Smooth muscle cell (in vitro differentiated cells): ENCODE results near the gene ZNF444. TPM values are rescaled to one million over a fixed set of nuclear protein-coding genes. Genes with fewer than 3 reads are reported as not detected.

Source experiments
- DNase-seq: peaks from one replicate; lab custom pipeline; 2025; ENCODE audit not compliant: unreplicated experiment; lab: John Stamatoyannopoulos, UW
- H2AFZ ChIP-seq: fragments of 200-600 bp; sonication (generic); 2 replicates; pipeline ENCODE4 v1.6.0; 2016; ENCODE audit warnings: antibody characterized with exemption, low read depth, mild to moderate bottlenecking
- H3F3A ChIP-seq: fragments of 200-600 bp; sonication (generic); 2 replicates; pipeline ENCODE4 v1.6.0; 2017; ENCODE audit warnings: antibody characterized with exemption, low read depth
- H3K27ac ChIP-seq: fragments of 200-600 bp; sonication (generic); 2 replicates; pipeline ENCODE4 v1.5.1; 2016; ENCODE audit warnings: low read depth, mild to moderate bottlenecking
- H3K27me3 ChIP-seq: fragments of 200-600 bp; sonication (generic); 2 replicates; pipeline ENCODE4 v1.6.1; 2016; ENCODE audit warnings: low read depth, mild to moderate bottlenecking
- H3K36me3 ChIP-seq: fragments of 200-600 bp; sonication (generic); 2 replicates; pipeline ENCODE4 v1.5.1; 2016; ENCODE audit warnings: low read depth
- H3K4me1 ChIP-seq: fragments of 200-600 bp; sonication (generic); 2 replicates; pipeline ENCODE4 v1.5.1; 2016; ENCODE audit warnings: low read depth
- H3K4me2 ChIP-seq: fragments of 200-600 bp; sonication (generic); 2 replicates; pipeline ENCODE4 v1.6.0; 2016; ENCODE audit warnings: mild to moderate bottlenecking
- H3K4me3 ChIP-seq: fragments of 200-600 bp; sonication (generic); 2 replicates; pipeline ENCODE4 v1.5.1; 2016; ENCODE audit warnings: mild to moderate bottlenecking
- H3K79me2 ChIP-seq: fragments of 200-600 bp; sonication (generic); 2 replicates; pipeline ENCODE4 v1.6.0; 2016; ENCODE audit warnings: low read depth, mild to moderate bottlenecking
- H3K9ac ChIP-seq: fragments of 200-600 bp; sonication (generic); 2 replicates; pipeline ENCODE4 v1.6.0; 2016; ENCODE audit warnings: low read depth
- H3K9me3 ChIP-seq: fragments of 200-600 bp; sonication (generic); replicated peaks from 2 replicates; pipeline ENCODE4 v1.5.1; 2016; ENCODE audit warnings: low read depth
- H4K20me1 ChIP-seq: fragments of 200-600 bp; sonication (generic); 2 replicates; pipeline ENCODE4 v1.6.0; 2016; ENCODE audit warnings: low read depth
- WGBS: methylation state at CpG from one replicate; pipeline ENCODE4 v1.1.7; 2016; ENCODE audit warnings: low lambda C conversion rate; 5-methylcytosine and 5-hydroxymethylcytosine counted together
- polyA plus RNA-seq: library from polyadenylated mRNA; unstranded; fragments of >200 nt; fragmentation: Nextera tagmentation; extraction: Ambion mirVana; gene quantifications from 2 replicates; pipeline ENCODE4 v1.2.1, GENCODE V29; 2016
- total RNA-seq: library from RNA; depleted of rRNA; stranded (reverse); fragments of >200 nt; gene quantifications from 2 replicates; pipeline ENCODE4 v1.2.3, GENCODE V29; 2014
- TF ChIP-seq, protein P1 (sequence below): fragments of 200-600 bp; sonication (generic); IDR thresholded peaks from 2 replicates; pipeline ENCODE4 v1.5.1; 2017; ENCODE audit warnings: borderline replicate concordance, mild to moderate bottlenecking, antibody characterized with exemption; ENCODE audit not compliant: insufficient read depth, poor library complexity, severe bottlenecking

ZNF444 gene
- 10.8 and 20.0 TPM in 2 replicates for total RNA-seq
- 40.6 and 55.5 TPM in 2 replicates for polyA plus RNA-seq

DNA sequence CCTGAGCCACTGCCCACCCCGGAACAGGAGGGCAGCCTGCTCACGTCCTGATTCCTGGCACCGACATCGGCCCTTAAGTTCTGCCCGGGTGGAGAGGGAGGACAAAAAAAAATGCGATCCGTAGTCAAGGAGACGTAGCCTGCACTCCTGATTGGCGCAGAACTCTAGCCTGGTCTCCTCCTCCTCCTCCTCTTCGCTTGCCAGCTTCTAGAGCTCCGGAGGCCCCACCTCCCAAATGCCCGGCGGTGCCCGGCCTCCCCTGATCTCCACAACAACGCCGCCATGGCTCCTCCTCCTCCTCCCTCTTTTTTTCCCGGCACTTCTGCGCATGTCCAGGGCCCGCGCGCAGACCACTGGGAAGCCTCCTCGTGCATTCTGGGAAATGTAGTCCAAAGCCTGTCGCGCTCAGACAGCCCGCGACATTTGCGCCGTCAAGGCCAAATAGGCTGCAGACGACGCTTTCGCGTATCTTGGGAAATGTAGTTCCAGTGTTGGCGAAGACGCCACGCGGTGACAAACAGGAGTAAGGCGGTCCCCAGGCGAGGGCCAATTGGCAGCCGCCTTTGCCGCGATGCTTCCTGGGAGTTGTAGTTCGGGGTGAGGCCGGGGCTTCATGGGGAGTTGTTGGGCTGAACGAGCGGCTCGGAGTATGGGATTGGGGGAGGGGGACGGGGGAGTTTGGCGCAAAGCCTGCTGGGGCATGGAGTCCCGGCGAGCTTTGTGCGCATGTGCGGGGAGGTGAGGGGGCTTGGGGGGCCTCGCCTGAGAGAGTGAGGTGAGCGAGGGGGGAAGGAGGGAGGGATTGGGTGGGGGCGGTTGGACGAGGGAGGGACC, at the start of gene ZNF444:
Gene ZNF444, plus strand, starts transcription at position 705 of the 834 bp plus-strand sequence. CDS start 5,625 bp downstream, outside the sequence.
- WGBS: under 1% methylated on average over 49 of the region's 56 CpGs
- TF ChIP-seq, protein P1, sequence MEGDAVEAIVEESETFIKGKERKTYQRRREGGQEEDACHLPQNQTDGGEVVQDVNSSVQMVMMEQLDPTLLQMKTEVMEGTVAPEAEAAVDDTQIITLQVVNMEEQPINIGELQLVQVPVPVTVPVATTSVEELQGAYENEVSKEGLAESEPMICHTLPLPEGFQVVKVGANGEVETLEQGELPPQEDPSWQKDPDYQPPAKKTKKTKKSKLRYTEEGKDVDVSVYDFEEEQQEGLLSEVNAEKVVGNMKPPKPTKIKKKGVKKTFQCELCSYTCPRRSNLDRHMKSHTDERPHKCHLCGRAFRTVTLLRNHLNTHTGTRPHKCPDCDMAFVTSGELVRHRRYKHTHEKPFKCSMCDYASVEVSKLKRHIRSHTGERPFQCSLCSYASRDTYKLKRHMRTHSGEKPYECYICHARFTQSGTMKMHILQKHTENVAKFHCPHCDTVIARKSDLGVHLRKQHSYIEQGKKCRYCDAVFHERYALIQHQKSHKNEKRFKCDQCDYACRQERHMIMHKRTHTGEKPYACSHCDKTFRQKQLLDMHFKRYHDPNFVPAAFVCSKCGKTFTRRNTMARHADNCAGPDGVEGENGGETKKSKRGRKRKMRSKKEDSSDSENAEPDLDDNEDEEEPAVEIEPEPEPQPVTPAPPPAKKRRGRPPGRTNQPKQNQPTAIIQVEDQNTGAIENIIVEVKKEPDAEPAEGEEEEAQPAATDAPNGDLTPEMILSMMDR: no peak

DNA sequence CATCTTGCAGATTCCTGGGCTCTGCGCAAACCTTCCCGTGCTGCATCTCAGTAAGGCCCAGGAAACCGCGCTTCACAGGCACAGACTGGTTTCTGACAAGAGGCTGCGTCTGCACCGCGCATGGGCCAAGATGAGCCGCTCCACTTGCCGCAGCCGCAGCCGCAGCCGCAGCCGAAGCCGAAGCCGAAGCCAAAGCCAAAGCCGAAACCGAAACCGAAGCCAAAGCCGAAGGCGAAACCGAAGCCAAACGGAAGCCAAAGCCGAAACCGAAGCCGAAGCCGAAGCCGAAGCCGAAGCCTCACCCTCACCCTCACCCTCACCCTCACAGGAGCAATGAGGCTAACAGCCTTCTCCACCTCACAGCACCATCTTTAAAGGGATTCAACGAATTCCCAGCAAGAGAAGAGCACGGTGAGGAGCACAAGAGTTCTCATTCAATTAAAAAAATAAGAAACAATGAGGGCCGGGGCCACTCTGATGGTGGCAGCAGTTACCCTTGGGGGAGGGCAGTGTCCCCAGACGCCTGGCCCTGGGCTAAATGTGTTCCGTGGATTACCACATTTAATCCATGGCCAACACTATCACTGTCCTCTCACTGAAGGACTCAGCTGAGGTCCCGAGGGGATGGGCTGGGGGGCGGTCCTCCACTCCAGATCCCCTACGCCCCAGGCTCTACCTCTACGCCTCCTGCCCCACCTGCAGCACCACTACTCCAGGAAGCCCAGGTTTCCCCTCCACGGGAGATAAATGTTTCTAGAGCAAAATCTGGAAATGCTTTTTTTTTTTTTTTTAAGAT, 49.1 kb upstream of the ZNF444 start:
- WGBS: 92% methylated on average over 38 of the region's 38 CpGs
- H3K27ac ChIP-seq: no peak overlapping the region

More for the DNA sequence above, at the start of gene ZNF444:
- H3K4me3 ChIP-seq: peak within 1 kb of the TSS; percentile 79
- peak within 1 kb of the TSS; percentile 89 for H3K27ac ChIP-seq
- peaks cover 39% of the 10 kb centered on the region for H3K79me2 ChIP-seq
- H3F3A ChIP-seq: peaks cover 7% of the 10 kb centered on the region
- H3K27me3 ChIP-seq: no peaks in the 10 kb centered on the region
- H3K9me3 ChIP-seq: no peaks in the 10 kb centered on the region
- H3K36me3 ChIP-seq: no peaks in the 10 kb centered on the region
- DNase-seq: peak; percentile 100
- H3K9ac ChIP-seq: peak within 1 kb of the TSS; percentile 80
- peaks cover 23% of the 10 kb centered on the region for H4K20me1 ChIP-seq
- H3K4me1 ChIP-seq: peaks cover 16% of the 10 kb centered on the region
- H2AFZ ChIP-seq: peak within 1 kb of the TSS; percentile 97
- peak within 1 kb of the TSS; percentile 95 for H3K4me2 ChIP-seq

DNA sequence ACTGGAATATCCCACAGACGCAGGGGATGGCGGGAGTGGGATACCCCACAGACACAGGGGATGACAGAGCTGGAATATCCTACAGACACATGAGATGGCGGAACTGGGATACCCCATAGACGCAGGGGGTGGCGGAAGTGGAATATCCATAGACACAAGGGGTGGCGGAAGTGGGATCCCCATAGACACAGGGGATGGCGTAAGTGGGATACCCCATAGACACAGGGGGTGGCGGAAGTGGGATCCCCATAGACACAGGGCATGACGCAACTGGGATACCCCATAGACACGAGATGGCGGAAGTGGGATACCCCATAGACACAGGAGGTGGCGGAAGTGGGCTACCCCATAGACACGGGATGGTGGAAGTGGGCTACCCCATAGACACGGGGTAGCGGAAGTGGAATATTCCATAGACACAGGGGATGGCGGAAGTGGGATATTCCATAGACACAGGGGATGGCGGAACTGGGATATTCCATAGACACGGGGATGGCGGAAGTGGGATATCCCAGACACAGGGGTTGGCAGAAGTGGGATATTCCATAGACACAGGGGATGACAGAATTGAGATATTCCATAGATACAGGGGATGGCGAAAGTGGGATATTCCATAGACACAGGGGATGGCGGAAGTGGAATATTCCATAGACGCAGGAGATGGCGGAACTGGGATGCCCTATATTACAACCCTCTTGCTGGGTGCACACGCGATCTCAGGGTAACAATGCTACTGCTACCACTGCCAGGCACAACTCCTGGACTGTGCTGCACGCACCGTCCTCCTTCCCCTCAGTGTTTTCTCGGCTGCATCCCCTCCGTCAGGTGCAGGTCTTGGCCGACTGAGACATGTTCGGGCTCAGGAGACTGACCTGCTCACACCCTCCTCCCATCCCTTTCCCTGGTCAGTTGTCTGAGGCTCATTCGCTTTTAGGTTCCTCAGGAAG, 48.1 kb upstream of the ZNF444 start:
- no peaks in the 10 kb centered on the region for H3K27me3 ChIP-seq
- H3F3A ChIP-seq: no peaks in the 10 kb centered on the region
- DNase-seq: no peak
- H3K4me3 ChIP-seq: no peak overlapping the region
- no peaks in the 10 kb centered on the region for H3K36me3 ChIP-seq
- no peak overlapping the region for H3K4me2 ChIP-seq
- H3K9ac ChIP-seq: no peak overlapping the region
- TF ChIP-seq, protein P1: no peak
- H3K9me3 ChIP-seq: no peaks in the 10 kb centered on the region
- peaks cover 86% of the 10 kb centered on the region for H4K20me1 ChIP-seq
- over 99% methylated on average over 32 of the region's 32 CpGs for WGBS
- no peaks in the 10 kb centered on the region for H3K4me1 ChIP-seq
- H2AFZ ChIP-seq: no peak overlapping the region
- H3K27ac ChIP-seq: no peak overlapping the region
- H3K79me2 ChIP-seq: peaks cover 34% of the 10 kb centered on the region

More for the DNA sequence above, 49.1 kb upstream of the ZNF444 start:
- Histone ChIP-seq H3K4me2 (no peak overlapping the region), H3K79me2 (peaks cover 29% of the 10 kb centered on the region), H3K36me3 (no peaks in the 10 kb centered on the region), H4K20me1 (peaks cover 83% of the 10 kb centered on the region), H3K9ac (no peak overlapping the region), H3K4me3 (no peak overlapping the region), H3K27me3 (no peaks in the 10 kb centered on the region), H3K9me3 (no peaks in the 10 kb centered on the region), H2AFZ (no peak overlapping the region), H3F3A (no peaks in the 10 kb centered on the region), H3K4me1 (no peaks in the 10 kb centered on the region)
- DNase-seq: no peak
- TF ChIP-seq, protein P1: no peak
